Posterior cingulate gyrus (tissue), 11 donors: ENCODE data around the gene CYTH2.

ENCODE experiments used
- DNase-seq, 10 donors: peaks; one replicate each; pipeline versions ENCODE4 v3.0.0 to v3.0.0-alpha.2; 2020 to 2021; ENCODE audit warnings: mixed read lengths in 3 of 10
- intact Hi-C: fragments of 100-400 bp; cut with DNase I; formaldehyde crosslinking; loops from one replicate; pipeline ENCODE4 v1.15.1; 2023

The CYTH2 gene

GRCh38 chr19:48490981-48491792 is 22.0 kb downstream of the CYTH2 start:
- no peak for DNase-seq
- intact Hi-C loops: no loop called here

GRCh38 chr19:48491793-48492123 is 22.6 kb downstream of the CYTH2 start:
- DNase-seq: peak in 1 of 10 donors; percentile 70

GRCh38 chr19:48492925-48493717 is 24.0 kb downstream of the CYTH2 start:
- intact Hi-C loops: no loop called here
- DNase-seq: peak; percentile 70 to 98 (median 85)

More at GRCh38 chr19:48491793-48492123, 22.6 kb downstream of the CYTH2 start:
- intact Hi-C loops: no loop called here

GRCh38 chr19:48493718-48494401 is 24.7 kb downstream of the CYTH2 start:
- no peak for DNase-seq

GRCh38 chr19:48495396-48495795 is 26.2 kb downstream of the CYTH2 start:
- intact Hi-C loops: no loop called here
- DNase-seq: no peak

More at GRCh38 chr19:48493718-48494401, 24.7 kb downstream of the CYTH2 start:
- intact Hi-C loops: no loop called here

- DNase-seq: no peak
- intact Hi-C loops: no loop called here
These were observed 28.0 kb downstream of the CYTH2 start for GRCh38 chr19:48496959-48497727.

GRCh38 chr19:48497728-48498594 is 28.8 kb downstream of the CYTH2 start:
- intact Hi-C loops: no loop called here
- DNase-seq: no peak

- no peak for DNase-seq
- intact Hi-C loops: no loop called here
These were observed 29.6 kb downstream of the CYTH2 start for GRCh38 chr19:48498595-48499311.

GRCh38 chr19:48499316-48500090 is 30.3 kb downstream of the CYTH2 start:
- intact Hi-C loops: no loop called here
- DNase-seq: no peak

- intact Hi-C loops: no loop called here
- no peak for DNase-seq
These were observed 31.8 kb downstream of the CYTH2 start for GRCh38 chr19:48500830-48501493.

GRCh38 chr19:48501494-48502349 is 32.6 kb downstream of the CYTH2 start:
- intact Hi-C loops: no loop called here
- no peak for DNase-seq

GRCh38 chr19:48502350-48503018 is 33.3 kb downstream of the CYTH2 start:
- intact Hi-C loops: no loop called here
- peak in 1 of 10 donors; percentile 75 for DNase-seq

- intact Hi-C loops: no loop called here
- DNase-seq: peak in 1 of 10 donors; percentile 1
These were observed 37.1 kb downstream of the CYTH2 start for GRCh38 chr19:48506138-48506733.

GRCh38 chr19:48507911-48508439 is 38.8 kb downstream of the CYTH2 start:
- peak in 1 of 10 donors; percentile 50 for DNase-seq
- intact Hi-C loops: no loop called here

- DNase-seq: peak in 1 of 10 donors; percentile 26
- intact Hi-C loops: no loop called here
These were observed 39.7 kb downstream of the CYTH2 start for GRCh38 chr19:48508729-48509411.
